HEK293T (cell line): Measurements from ENCODE around the gene PTX4.

Experiments used
- CTCF ChIA-PET: fragments of 350-600 bp; formaldehyde crosslinking; extraction: SDS; loops from one replicate; lab custom pipeline; 2021; ENCODE audit warnings: antibody characterized with exemption, inconsistent platforms; lab: Yijun Ruan, JAX
- POLR2A ChIA-PET: fragments of 350-600 bp; formaldehyde crosslinking; extraction: SDS; loops from one replicate; lab custom pipeline; 2020; ENCODE audit warnings: antibody characterized with exemption, inconsistent platforms; lab: Yijun Ruan, JAX
- DNase-seq: peaks from one replicate; pipeline ENCODE4 v3.0.0; 2012; ENCODE audit warnings: mixed read lengths; ENCODE audit errors: extremely low spot score
- ARNT ChIP-seq: fragments of 450-650 bp; IDR thresholded peaks from 2 replicates; pipeline ENCODE4 v1.6.1; 2017; ENCODE audit warnings: mild to moderate bottlenecking
- BHLHE40 ChIP-seq: fragments of 450-650 bp; IDR thresholded peaks from 2 replicates; pipeline ENCODE4 v1.6.1; 2016; ENCODE audit warnings: mild to moderate bottlenecking, moderate library complexity, borderline replicate concordance
- CTBP1 ChIP-seq: fragments of 450-650 bp; IDR thresholded peaks from 2 replicates; pipeline ENCODE4 v1.6.1; 2016; ENCODE audit warnings: borderline replicate concordance
- ELF4 ChIP-seq: fragments of 450-650 bp; IDR thresholded peaks from 2 replicates; pipeline ENCODE4 v1.6.1; 2017; ENCODE audit warnings: antibody characterized with exemption
- FOXA1 ChIP-seq: fragments of 450-650 bp; IDR thresholded peaks from 2 replicates; pipeline ENCODE4 v1.6.1; 2016; ENCODE audit warnings: mild to moderate bottlenecking
- FOXK2 ChIP-seq: fragments of 450-650 bp; IDR thresholded peaks from 2 replicates; pipeline ENCODE4 v1.6.1; 2016; ENCODE audit warnings: mild to moderate bottlenecking
- FOXM1 ChIP-seq: fragments of 450-650 bp; IDR thresholded peaks from 2 replicates; pipeline ENCODE4 v1.6.1; 2017; ENCODE audit warnings: mild to moderate bottlenecking, borderline replicate concordance
- HDGF ChIP-seq: fragments of 450-650 bp; IDR thresholded peaks from 2 replicates; pipeline ENCODE4 v1.6.1; 2017; ENCODE audit warnings: antibody characterized with exemption, borderline replicate concordance
- L3MBTL2 ChIP-seq: fragments of 450-650 bp; conservative IDR thresholded peaks from 2 replicates; pipeline ENCODE4 v1.6.1; 2016; ENCODE audit warnings: mild to moderate bottlenecking
- LEF1 ChIP-seq: fragments of 450-650 bp; IDR thresholded peaks from 2 replicates; pipeline ENCODE4 v1.6.1; 2017; ENCODE audit warnings: mild to moderate bottlenecking, borderline replicate concordance
- NFRKB ChIP-seq: fragments of 450-650 bp; IDR thresholded peaks from 2 replicates; pipeline ENCODE4 v1.6.1; 2016; ENCODE audit warnings: mild to moderate bottlenecking, moderate library complexity
- SP1 ChIP-seq: fragments of 450-650 bp; IDR thresholded peaks from 2 replicates; pipeline ENCODE4 v1.6.1; 2017
- SUZ12 ChIP-seq: fragments of 450-650 bp; IDR thresholded peaks from 2 replicates; pipeline ENCODE4 v1.6.1; 2016; ENCODE audit warnings: mild to moderate bottlenecking
- TARDBP ChIP-seq: fragments of 450-650 bp; IDR thresholded peaks from 2 replicates; pipeline ENCODE4 v1.6.1; 2016
- ZNF384 ChIP-seq: fragments of 450-650 bp; IDR thresholded peaks from 2 replicates; pipeline ENCODE4 v1.6.1; 2016
- TF ChIP-seq, protein P1 (sequence below): fragments of 450-650 bp; IDR thresholded peaks from 2 replicates; pipeline ENCODE4 v1.6.1; 2016

Gene PTX4

DNA sequence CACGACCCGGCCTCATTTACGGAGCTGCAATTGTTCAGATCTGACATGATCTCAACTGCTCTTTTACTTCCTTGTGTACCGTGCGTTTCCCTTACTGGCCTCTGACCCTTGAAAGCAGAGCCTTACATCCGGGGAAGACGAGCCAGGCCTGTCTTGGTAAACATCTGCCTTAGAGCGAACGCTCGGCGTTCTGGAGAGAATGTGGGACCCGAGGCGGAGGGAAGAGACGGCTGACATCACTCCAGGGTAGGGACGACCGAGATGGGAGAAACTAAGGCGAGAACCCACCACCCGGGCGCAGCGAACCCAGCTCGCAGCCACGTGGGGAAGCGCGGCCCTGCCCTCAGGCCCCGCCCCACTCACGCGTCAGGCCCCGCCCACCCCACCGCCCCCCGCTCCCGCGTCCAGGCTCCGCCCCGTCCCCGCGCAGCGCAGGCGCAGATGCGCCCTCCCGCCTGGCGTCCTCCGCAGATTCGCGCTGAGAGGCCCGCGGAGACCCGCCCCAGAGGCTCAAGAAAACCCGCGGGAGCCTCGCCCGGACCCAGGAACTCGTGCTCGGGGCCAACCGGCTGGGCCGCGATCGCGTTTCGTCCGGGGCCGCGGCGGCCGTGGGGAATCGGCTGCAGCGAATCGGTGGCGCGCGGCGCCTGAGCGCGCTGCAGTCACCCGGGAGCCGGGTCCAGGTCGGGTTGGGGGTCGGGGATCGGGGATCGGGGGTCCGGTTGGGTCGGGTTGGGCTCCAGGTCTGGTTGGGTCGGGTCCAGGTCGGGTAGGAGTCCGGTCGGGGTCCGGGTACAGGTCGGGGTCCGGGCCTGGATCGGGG is 4.4 kb upstream of the PTX4 start, which contains the start of gene TELO2:
TELO2 (plus strand) TSS at position 438 of the 823 bp plus-strand sequence. CDS start 922 bp downstream, outside the sequence.
- ChIA-PET CTCF (no interaction called here), POLR2A (interaction anchor here (0.6 to 2.3 kb wide), 11 partner anchors 9 to 213 kb away, joined by 3 to 8 read pairs (median 4); partner anchors contain the start of genes MAPK8IP3 and UQCC4)
- DNase-seq: peak; percentile 99
- TF ChIP-seq NFRKB (no peak), ELF4 (no peak), L3MBTL2 (peak; percentile 89), ZNF384 (no peak), LEF1 (no peak), TARDBP (no peak)

DNA sequence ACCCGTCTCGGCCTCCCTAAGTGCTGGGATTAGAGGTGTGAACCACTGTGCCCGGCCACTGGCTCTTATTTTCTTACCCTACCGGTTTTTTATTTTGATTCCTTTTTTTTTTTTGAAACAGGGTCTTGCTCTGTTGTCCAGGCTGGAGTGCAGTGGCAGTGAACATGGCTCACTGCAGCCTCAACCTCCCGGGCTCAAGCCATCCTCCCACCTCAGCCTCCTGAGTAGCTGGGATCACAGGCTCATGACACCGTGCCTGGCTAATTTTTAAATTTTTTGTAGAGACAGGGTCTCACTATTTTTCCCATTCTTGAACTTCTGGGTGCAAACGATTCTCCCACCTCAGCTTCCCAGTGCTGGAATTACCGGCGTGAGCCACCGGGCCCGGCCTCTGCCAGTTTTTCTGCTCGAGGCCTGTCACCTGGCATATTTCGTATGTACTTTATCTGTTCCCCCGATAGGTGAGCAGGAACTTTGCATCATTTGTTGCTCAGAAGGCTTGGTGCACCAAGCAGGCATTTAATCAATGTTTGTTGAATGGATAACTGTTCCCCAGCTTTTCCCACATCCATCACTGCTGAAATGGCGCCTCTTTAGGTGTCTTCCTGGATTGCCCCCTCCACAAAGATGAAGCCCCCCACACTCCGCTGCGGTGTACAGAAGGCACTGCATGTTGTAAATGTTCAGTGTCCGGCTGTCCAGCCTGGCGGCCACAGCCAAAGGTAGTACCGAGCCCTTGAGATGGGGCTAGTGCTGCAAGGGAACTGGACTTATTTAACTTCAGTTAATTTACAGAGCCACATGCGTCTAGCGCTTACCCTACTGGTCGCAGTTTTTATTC is 3.6 kb upstream of the PTX4 start:
- ChIA-PET CTCF (interaction anchor here (1.2 kb wide), 1 partner anchor 231 kb away, joined by 3 read pairs; no protein-coding TSS in a partner anchor), POLR2A (interaction anchor here (0.9 to 2.3 kb wide), 7 partner anchors 10 to 200 kb away, joined by 3 to 8 read pairs (median 4); partner anchors contain the start of gene UQCC4)
- no peak for DNase-seq
- no peak for TF ChIP-seq L3MBTL2
- TF ChIP-seq ZNF384: no peak
- TF ChIP-seq FOXK2: no peak
- TF ChIP-seq SP1: no peak
- TF ChIP-seq BHLHE40: no peak
- TF ChIP-seq NFRKB: no peak

DNA sequence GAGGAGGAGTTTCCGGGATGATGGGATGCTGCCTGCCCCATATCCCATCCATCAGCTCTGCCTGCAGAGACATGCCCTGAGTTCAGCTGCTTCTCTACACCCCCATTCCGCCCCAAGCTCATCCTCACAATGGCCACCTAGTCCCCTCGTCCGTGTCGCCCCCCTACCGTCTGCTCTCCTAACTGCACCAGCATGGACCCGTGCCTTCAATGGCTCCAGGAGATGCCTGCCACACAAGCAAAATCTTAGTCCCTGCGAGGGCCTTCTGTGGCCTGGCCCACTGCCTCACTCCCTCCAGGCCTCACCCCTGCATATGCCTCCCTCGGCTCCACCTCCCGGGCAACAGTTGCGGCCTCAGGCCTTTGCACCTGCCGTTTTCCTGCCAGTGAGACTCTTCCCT is 2.6 kb upstream of the PTX4 start:
- no peak for DNase-seq
- ChIA-PET POLR2A (interaction anchor here (0.9 to 2.3 kb wide), 3 partner anchors 14 to 16 kb away, joined by 3 to 6 read pairs (median 3); no protein-coding TSS in a partner anchor), CTCF (interaction anchor here (1.2 kb wide), 1 partner anchor 232 kb away, joined by 3 read pairs; no protein-coding TSS in a partner anchor)
- no peak for TF ChIP-seq FOXK2
- TF ChIP-seq HDGF: no peak
- no peak for TF ChIP-seq LEF1
- TF ChIP-seq ELF4: no peak
- no peak for TF ChIP-seq SP1
- TF ChIP-seq, protein P1, sequence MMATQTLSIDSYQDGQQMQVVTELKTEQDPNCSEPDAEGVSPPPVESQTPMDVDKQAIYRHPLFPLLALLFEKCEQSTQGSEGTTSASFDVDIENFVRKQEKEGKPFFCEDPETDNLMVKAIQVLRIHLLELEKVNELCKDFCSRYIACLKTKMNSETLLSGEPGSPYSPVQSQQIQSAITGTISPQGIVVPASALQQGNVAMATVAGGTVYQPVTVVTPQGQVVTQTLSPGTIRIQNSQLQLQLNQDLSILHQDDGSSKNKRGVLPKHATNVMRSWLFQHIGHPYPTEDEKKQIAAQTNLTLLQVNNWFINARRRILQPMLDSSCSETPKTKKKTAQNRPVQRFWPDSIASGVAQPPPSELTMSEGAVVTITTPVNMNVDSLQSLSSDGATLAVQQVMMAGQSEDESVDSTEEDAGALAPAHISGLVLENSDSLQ: no peak
- TF ChIP-seq BHLHE40: no peak
- TF ChIP-seq ZNF384: no peak
- TF ChIP-seq CTBP1: no peak

DNA sequence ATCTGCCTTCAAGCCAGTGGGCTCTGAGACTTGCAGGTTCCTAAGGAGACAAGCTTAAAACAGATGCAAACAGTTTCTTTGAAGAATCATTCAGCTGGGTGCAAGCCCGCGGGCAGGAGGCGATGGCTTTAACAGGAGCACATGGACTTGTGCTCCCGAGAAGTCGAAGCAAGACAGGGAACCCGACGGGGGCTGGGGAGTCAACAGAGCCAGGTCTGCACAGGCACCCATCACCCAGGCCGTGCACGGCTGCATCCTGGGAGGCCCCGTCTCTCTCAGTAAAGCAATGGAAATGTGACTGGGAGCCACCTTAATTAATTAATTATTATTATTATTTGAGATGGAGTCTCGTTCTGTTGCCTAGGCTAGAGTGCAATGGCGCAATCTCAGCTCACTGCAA is 333 bp upstream of the PTX4 start:
- ChIA-PET CTCF (no interaction called here), POLR2A (no interaction called here)
- TF ChIP-seq ARNT (no peak), ELF4 (no peak), SUZ12 (no peak), ZNF384 (no peak), FOXK2 (no peak), L3MBTL2 (no peak), HDGF (no peak), LEF1 (no peak), TARDBP (no peak)

DNA sequence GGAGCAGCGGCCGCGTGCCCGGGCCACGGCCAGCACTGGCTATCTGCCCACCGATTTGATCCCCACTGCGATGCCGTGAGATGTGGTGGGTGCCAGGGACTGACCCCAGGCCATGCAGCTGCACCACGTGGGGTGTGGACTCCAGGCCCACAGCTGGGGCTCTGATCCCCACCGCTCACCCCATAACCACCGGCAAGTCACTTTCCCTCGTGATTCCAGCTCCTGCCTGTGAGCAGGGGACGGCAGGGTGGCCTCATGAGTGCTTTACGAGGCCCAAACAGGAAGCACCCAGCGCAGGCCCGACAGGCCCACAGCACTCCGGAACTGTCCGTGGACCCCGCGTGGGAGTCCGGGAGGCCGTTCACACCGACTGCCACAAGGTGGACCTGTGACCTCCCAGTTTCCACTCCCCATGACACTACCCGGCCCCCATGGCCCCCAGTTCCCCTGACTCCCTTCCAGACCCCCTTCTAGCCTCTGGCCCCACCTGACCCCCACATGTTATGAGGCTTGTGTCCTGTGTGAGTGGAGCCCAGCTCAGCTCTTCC is 616 bp downstream of the PTX4 start:
- TF ChIP-seq, protein P1: no peak
- TF ChIP-seq ZNF384 (no peak), CTBP1 (no peak), SP1 (no peak), ARNT (no peak), TARDBP (no peak)
- no peak for DNase-seq
- POLR2A ChIA-PET: no interaction called here
- CTCF ChIA-PET: no interaction called here

More for the DNA sequence above, 333 bp upstream of the PTX4 start:
- DNase-seq: no peak

DNA sequence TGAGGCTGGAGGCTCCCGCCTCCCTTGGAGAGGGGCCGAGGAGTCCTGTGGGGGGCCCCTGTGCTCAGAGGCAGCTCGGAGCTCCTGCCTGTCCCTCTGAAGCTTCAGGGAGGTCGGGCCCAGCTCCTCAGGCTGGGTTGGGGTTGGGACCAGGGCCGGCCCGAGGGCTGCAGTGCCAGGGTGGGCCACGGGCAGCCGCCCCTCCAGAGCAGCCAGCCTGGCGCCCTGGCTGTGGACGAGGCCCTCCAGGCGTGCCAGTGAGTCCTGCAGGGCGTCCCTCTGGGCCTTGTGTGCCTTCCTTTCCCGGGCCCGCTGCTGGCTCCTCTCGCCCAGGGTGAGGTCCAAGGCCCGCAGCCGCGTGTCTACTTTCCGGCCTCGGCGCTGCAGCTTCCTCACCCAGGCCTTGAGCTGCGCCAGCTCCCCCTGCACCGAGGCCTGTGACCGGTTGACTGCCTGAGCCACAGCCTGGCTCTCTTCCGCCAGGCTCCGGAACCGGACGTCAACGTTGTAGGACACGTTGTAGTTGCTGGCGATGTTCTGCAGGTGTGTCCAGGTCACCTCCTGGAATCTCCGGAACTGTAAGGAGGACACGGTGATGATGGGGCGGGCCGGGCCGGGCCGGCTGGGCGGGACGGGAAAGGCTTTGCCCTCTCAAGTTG is 1.2 kb downstream of the PTX4 start:
- TF ChIP-seq ZNF384: no peak
- TF ChIP-seq HDGF: no peak
- no peak for TF ChIP-seq BHLHE40
- TF ChIP-seq FOXA1: no peak
- TF ChIP-seq ARNT: no peak
- TF ChIP-seq ELF4: no peak
- no peak for TF ChIP-seq FOXM1
- TF ChIP-seq FOXK2: no peak
- CTCF ChIA-PET: no interaction called here
- POLR2A ChIA-PET: interaction anchor here (0.9 to 1.1 kb wide), 2 partner anchors 9 to 67 kb away, joined by 3 read pairs; partner anchors contain the start of gene UQCC4
- DNase-seq: no peak
